Nephron (organoid): ENCODE data around the gene FOXA1.

Experiments used
- H3K27ac Mint-ChIP-seq, 3 experiments: 2 replicates each; pipeline ENCODE4 v1.8.0; 2020; ENCODE audit warnings: mixed read lengths in 3 of 3, mild to moderate bottlenecking in 2 of 3, moderate library complexity in 1 of 3
- H3K27me3 Mint-ChIP-seq: 2 replicates; pipeline ENCODE4 v1.8.0; 2021; ENCODE audit warnings: low read depth, mild to moderate bottlenecking, moderate library complexity, mixed read lengths
- H3K36me3 Mint-ChIP-seq: 2 replicates; pipeline ENCODE4 v1.8.0; 2020; ENCODE audit warnings: low read depth, mixed read lengths
- H3K4me1 Mint-ChIP-seq: 2 replicates; pipeline ENCODE4 v1.8.0; 2020; ENCODE audit warnings: mixed read lengths
- H3K4me3 Mint-ChIP-seq, 3 experiments: 2 replicates each; pipeline ENCODE4 v1.8.0; 2020; ENCODE audit warnings: mild to moderate bottlenecking in 3 of 3, mixed read lengths in 3 of 3, moderate library complexity in 2 of 3
- H3K9me3 Mint-ChIP-seq: 2 replicates; pipeline ENCODE4 v1.8.0; 2020; ENCODE audit warnings: mixed read lengths
- TF ChIP-seq, protein P1 (sequence below), 3 experiments: fragments of 200-600 bp; sonication (generic); IDR thresholded peaks; one replicate each; pipeline ENCODE4 v1.5.0; 2021; ENCODE audit warnings: antibody characterized with exemption in 3 of 3; ENCODE audit not compliant: unreplicated experiment in 3 of 3

FOXA1 gene

DNA sequence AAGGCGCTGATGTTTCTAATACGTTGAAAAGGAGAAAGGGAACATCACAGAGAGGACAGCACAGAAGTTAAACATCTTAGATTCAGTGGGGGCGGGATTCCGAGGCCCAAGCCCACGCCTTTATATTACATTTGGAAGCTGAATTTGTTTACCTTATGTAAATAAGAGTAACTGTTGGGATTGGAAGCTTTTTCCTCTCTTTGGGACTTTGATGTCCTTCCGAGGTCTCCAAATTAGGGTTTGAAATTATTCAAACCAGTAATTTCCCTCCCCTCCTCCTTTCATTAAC, 6.4 kb downstream of the FOXA1 start:
- Mint-ChIP-seq H3K4me1 (peaks cover 19% of the 10 kb centered on the region), H3K9me3 (peaks cover 3% of the 10 kb centered on the region), H3K4me3 (peak overlapping the region; percentile 38 to 49 (median 39)), H3K36me3 (no peaks in the 10 kb centered on the region), H3K27me3 (peaks cover 100% of the 10 kb centered on the region), H3K27ac (no peak overlapping the region)
- TF ChIP-seq, protein P1, sequence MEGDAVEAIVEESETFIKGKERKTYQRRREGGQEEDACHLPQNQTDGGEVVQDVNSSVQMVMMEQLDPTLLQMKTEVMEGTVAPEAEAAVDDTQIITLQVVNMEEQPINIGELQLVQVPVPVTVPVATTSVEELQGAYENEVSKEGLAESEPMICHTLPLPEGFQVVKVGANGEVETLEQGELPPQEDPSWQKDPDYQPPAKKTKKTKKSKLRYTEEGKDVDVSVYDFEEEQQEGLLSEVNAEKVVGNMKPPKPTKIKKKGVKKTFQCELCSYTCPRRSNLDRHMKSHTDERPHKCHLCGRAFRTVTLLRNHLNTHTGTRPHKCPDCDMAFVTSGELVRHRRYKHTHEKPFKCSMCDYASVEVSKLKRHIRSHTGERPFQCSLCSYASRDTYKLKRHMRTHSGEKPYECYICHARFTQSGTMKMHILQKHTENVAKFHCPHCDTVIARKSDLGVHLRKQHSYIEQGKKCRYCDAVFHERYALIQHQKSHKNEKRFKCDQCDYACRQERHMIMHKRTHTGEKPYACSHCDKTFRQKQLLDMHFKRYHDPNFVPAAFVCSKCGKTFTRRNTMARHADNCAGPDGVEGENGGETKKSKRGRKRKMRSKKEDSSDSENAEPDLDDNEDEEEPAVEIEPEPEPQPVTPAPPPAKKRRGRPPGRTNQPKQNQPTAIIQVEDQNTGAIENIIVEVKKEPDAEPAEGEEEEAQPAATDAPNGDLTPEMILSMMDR (IDR thresholded peaks at IDR 0.05; ENCODE audit: unreplicated experiment in 3 of 3): no peak

DNA sequence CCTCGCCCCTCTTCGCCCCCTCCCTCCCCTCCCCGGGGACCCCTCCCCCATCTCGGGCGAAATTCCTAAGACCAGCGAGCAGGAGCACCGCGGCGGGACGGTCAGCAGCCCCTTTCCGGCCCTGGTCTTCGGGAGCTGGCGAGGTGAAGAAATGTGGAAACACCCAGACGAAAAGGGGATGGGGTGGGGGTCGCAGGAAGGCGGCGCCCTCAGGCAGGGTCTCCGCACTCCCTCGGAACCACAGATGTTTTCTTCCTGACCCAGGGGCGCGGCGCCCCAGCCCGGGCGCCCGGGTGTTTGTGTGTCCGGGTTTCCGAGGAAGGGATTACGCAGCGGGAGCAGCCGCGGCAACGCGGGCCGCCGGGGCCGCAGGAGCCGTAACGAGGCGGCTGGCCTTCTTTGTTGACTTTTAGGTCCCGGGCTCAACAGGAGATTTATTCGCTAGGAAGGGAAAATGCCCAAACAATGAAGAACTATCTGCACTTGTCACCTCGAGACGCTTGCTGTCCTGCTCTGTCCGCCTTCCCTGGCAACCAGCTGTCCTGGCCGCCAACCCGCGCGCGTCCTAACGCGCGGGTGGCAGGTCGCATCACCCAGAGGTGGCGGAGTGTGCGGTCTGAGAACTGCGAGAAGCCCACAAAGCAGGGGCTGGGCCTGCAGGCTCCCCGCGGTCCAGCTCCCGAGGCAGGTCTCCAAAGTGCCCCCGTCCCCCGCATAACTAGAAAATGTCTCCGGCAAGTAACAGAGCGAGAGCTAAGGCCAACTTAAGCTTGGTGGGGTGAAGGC, 7.0 kb downstream of the FOXA1 start:
- peaks cover 3% of the 10 kb centered on the region for H3K9me3 Mint-ChIP-seq
- H3K36me3 Mint-ChIP-seq: no peaks in the 10 kb centered on the region
- TF ChIP-seq, protein P1 (IDR thresholded peaks at IDR 0.05; ENCODE audit: unreplicated experiment in 3 of 3): no peak
- H3K27ac Mint-ChIP-seq: no peak overlapping the region
- H3K27me3 Mint-ChIP-seq: peaks cover 100% of the 10 kb centered on the region
- H3K4me1 Mint-ChIP-seq: peaks cover 19% of the 10 kb centered on the region
- H3K4me3 Mint-ChIP-seq: peak overlapping the region; percentile 38 to 49 (median 39)

DNA sequence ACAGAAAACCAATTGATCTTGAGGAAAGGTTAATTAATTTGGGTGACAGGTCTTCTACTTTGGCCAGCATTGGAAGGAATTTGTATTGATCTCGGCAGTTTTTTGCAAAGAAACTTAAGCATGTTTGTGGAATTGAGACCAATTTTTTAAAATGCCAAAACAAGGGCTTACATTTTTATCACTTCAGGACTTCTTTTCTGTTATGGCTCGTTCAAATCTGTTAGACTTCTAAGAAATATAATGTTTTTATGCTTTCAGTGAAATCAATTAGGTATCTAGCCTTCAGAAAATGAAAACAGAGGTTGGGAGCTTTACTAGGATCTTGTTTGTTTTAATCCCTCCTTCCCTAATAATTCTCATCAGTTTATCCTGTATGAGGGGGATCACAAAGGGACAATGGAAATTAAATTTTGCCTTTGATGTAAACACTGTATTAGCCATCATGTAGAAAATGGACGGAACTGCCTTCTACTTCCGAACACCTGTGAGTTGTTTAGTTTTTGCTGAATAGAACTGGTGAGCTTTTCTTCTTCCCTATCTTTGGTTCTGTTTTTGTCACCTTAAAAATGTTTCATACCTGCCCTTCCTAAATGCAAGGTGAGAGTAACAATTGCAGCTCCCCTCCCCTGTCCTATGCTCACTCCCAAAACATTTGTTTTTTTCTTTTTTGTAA, 7.8 kb downstream of the FOXA1 start:
- H3K27ac Mint-ChIP-seq: no peak overlapping the region
- TF ChIP-seq, protein P1 (IDR thresholded peaks at IDR 0.05; ENCODE audit: unreplicated experiment in 3 of 3): no peak
- H3K4me3 Mint-ChIP-seq: peak overlapping the region in 1 of 3 experiments; percentile 29
- H3K27me3 Mint-ChIP-seq: peaks cover 100% of the 10 kb centered on the region
- peaks cover 3% of the 10 kb centered on the region for H3K9me3 Mint-ChIP-seq
- H3K36me3 Mint-ChIP-seq: no peaks in the 10 kb centered on the region
- H3K4me1 Mint-ChIP-seq: peaks cover 19% of the 10 kb centered on the region

DNA sequence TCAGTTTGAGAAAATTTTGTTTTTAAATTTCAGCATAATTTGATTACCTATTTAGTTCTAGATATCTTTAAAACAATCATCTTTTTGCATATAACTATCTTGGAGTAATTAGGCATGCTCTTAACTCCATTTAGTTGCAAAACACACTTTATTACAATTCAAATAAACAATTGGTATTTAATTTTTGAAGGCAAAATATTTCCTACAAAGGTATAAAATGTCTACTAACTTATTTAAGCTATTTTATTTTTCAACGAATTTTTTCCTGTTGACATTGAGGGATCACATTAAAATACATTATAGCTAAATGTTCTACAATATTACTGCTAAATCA, 8.3 kb downstream of the FOXA1 start:
- no peak overlapping the region for H3K27ac Mint-ChIP-seq
- peaks cover 100% of the 10 kb centered on the region for H3K27me3 Mint-ChIP-seq
- TF ChIP-seq, protein P1 (IDR thresholded peaks at IDR 0.05; ENCODE audit: unreplicated experiment in 3 of 3): no peak
- peaks cover 19% of the 10 kb centered on the region for H3K4me1 Mint-ChIP-seq
- no peaks in the 10 kb centered on the region for H3K36me3 Mint-ChIP-seq
- peaks cover 3% of the 10 kb centered on the region for H3K9me3 Mint-ChIP-seq
- no peak overlapping the region for H3K4me3 Mint-ChIP-seq

DNA sequence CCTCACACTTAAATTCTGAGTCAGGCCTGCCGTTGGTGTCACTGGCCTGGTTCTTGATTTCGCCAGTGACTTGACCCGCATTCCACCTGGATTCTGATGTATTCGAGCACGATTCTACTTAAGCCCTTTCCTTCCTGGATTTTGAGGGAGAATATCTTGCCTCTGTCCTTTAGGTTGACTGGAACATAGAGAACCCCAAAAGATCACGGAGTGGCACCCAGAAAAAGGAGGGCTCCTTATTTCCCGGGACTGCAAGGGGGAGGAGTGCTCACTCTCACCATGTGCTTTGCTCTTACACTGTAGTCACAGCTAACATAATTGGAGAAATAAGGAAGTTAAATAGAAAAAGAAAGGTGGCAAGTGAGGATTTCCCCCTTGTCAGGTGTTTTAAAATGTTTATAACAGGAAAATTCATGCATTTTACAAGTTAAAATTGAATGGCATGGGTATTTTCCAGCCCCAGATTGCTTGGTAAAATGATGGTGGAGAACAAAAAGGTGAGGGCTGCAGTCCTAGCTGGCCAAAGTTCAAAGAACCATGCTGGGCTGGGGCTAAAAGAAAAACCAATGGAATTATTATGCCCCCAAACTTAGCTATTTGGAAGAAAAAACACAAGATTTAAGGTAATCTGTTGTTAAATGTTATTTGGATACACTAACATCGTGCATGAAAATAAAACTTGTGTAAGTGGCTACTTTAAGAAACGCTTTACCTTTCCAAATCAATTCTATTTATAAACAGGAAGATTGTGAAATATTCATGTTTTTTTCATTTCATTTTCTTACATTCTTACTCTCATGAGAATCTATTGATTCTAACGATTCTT, 8.9 kb downstream of the FOXA1 start:
- Mint-ChIP-seq H3K4me3 (no peak overlapping the region), H3K27ac (no peak overlapping the region), H3K4me1 (peaks cover 16% of the 10 kb centered on the region), H3K9me3 (peaks cover 3% of the 10 kb centered on the region), H3K36me3 (no peaks in the 10 kb centered on the region), H3K27me3 (peaks cover 100% of the 10 kb centered on the region)
- TF ChIP-seq, protein P1 (IDR thresholded peaks at IDR 0.05; ENCODE audit: unreplicated experiment in 3 of 3): no peak
